ENCODE results near the gene UBE3C. TPM values are rescaled to one million over a fixed set of nuclear protein-coding genes. Genes with fewer than 3 reads are reported as not detected.
"Not testable (repeated sequence)": the region's sequence is repeated elsewhere in the genome, so short reads cannot be mapped to it uniquely, and the experiment has no call there.

Gene UBE3C
- total and polyA plus RNA-seq, 2 of the 13 experiments (the other 11 are each of a cell fraction or from before 2014, with no cell fraction given) = 27.0 to 48.2 TPM

GRCh38 chr7:157276731-157277562 lies 138.2 kb downstream of the UBE3C start (continued):
- no peak for TF ChIP-seq AFF4 (CRISPR knock-in tag; IDR thresholded peaks at IDR 0.05)

- H3K36me3 ChIP-seq (replicated peaks in 1 of 2; ENCODE audit: control insufficient read depth in 1 of 2, insufficient read depth in 2 of 2, low read length in 2 of 2); intact Hi-C loops (cut with micrococcal nuclease; ENCODE audit: unreplicated experiment); H3K9me3 ChIP-seq (ENCODE audit: low read length); H3K27ac ChIP-seq (ENCODE audit: extremely low read length, insufficient read depth, low read length); POLR2A ChIA-PET; H3K79me2 ChIP-seq (ENCODE audit: insufficient read depth, low read length); H4K20me1 ChIP-seq (ENCODE audit: insufficient read depth, low read length); H2AFZ ChIP-seq (ENCODE audit: low read length); DNase-seq (ENCODE audit: low spot score); in situ Hi-C loops (cut with HindIII; ENCODE audit: extremely low pct_ligation_motif_present, low pct_unique_long_range_greater_than_20kb); BruUV-seq (replicated peaks); FAIRE-seq; ATAC-seq; CTCF ChIA-PET (ENCODE audit: low intra/inter-chr PET ratio, low total read pairs); H3K9ac ChIP-seq (ENCODE audit: insufficient read depth, low read depth, low read length): not testable (repeated sequence)
- Histone ChIP-seq H3K4me3 (replicated peaks in 1 of 3; ENCODE audit: insufficient read depth in 1 of 3, low read depth in 2 of 3, low read length in 3 of 3) (peak overlapping the region in 2 of 3 experiments; percentile 31 to 59; a peak in 2 of 6 replicates), H3K27me3 (ENCODE audit: control insufficient read depth in 1 of 2, insufficient read depth in 2 of 2, low read length in 2 of 2) (peaks cover 6 to 23% of the 10 kb centered on the region in 2 experiments; a peak in 4 of 5 replicates), H3K4me1 (ENCODE audit: insufficient read depth, low read length) (peaks cover 84% of the 10 kb centered on the region), H3K4me2 (ENCODE audit: low read depth, low read length) (peak overlapping the region; percentile 66)
- 0 out of 2 replicates have a peak, but pooled peaks have one; percentile 15 for TF ChIP-seq ZNF230 (CRISPR knock-in tag; IDR thresholded peaks at IDR 0.05)
- TF ChIP-seq ZNF543 (CRISPR knock-in tag; IDR thresholded peaks at IDR 0.05) = 0 out of 2 replicates have a peak, but pooled peaks have one; percentile 21
- 0 out of 2 replicates have a peak, but pooled peaks have one; percentile 3 for TF ChIP-seq SAP130 (CRISPR knock-in tag; IDR thresholded peaks at IDR 0.05; ENCODE audit: low read depth)
- WGBS (ENCODE audit: low lambda C conversion rate) = 43% methylated on average over 12 of the region's 12 CpGs
Measured at GRCh38 chr7:157277568-157277967, 138.8 kb downstream of the UBE3C start.

All from HepG2 (cell line).